ENCODE results near the gene TMEM202.

Gene TMEM202

DNA sequence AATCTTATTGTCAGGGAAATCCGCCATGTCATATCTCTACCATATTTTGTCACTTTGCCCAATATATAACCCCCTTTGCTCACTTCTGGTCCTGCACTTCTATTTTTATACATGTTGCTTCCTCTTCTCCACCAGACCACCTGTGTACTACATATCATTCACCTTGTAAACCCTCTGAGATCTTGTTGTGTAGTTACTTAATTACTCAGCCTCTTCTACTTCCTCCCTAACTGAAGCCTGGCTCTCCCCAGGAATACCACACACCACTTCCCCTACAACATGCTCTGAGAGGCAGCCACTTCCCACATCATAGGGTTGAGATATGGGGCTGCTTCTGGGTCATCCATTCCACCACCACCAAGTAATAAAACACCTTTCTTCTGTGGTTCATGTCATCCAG lies 32.3 kb upstream of the TMEM202 start:
- H3F3A ChIP-seq (ENCODE audit: low read depth), result peaks cover 4% of the 10 kb centered on the region; the same call in 1 of the 2 replicates
- no peak overlapping the region for H2AFZ ChIP-seq (ENCODE audit: low read length)
- H3K79me2 ChIP-seq (ENCODE audit: insufficient read depth, low read length), result no peaks in the 10 kb centered on the region; the same call in 1 of the 2 replicates
- H3K36me3 ChIP-seq (ENCODE audit: insufficient read depth, low read length), result no peaks in the 10 kb centered on the region
- peaks cover 33% of the 10 kb centered on the region for H4K20me1 ChIP-seq (ENCODE audit: insufficient read depth, low read length, poor library complexity, severe bottlenecking)
- no peaks in the 10 kb centered on the region for H3K9me3 ChIP-seq (ENCODE audit: insufficient read depth, low read depth, low read length)
- TF ChIP-seq EZH2phosphoT487 (IDR thresholded peaks at IDR 0.05; ENCODE audit: borderline replicate concordance), result peak; percentile 68
- TF ChIP-seq CTCF (conservative IDR thresholded peaks at IDR 0.05; ENCODE audit: low read length), result no peak
- H3K4me1 ChIP-seq (ENCODE audit: insufficient read depth, low read length, poor library complexity, severe bottlenecking), result peaks cover 11% of the 10 kb centered on the region
- H3K4me3 ChIP-seq (ENCODE audit: low read length, poor library complexity, severe bottlenecking), result no peak overlapping the region
- no peaks in the 10 kb centered on the region for H3K9me2 ChIP-seq (replicated peaks; ENCODE audit: low read depth, low read length)
- H3K9ac ChIP-seq (ENCODE audit: low read depth, low read length, poor library complexity, severe bottlenecking), result no peak overlapping the region
- peaks cover 11% of the 10 kb centered on the region for H3K27me3 ChIP-seq (ENCODE audit: insufficient read depth, low read length, poor library complexity, severe bottlenecking)
- peak overlapping the region; percentile 33 for H3K4me2 ChIP-seq (ENCODE audit: low read depth, low read length, poor library complexity, severe bottlenecking)

DNA sequence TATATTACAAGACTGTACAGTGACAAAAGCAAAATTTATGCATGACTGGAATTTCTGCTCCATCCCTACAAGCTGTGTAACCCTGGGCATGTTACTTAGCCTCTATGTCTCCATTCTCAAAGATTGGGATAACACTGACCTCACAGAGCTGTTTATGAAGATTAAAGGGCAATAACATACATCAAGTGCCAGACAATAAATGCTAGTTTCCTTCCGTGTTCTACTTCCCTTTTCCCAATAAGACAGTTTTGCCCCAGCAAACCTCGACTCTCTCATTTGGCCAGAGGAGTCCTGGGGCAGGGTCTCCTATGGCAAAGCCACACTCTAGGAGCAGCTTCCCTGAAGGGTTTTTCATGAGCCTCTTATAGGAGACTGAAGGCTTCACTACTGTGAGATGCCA lies 29.8 kb upstream of the TMEM202 start:
- H4K20me1 ChIP-seq (ENCODE audit: insufficient read depth, low read length, poor library complexity, severe bottlenecking), result peaks cover 41% of the 10 kb centered on the region
- no peak overlapping the region for H3K9ac ChIP-seq (ENCODE audit: low read depth, low read length, poor library complexity, severe bottlenecking)
- H3F3A ChIP-seq (ENCODE audit: low read depth), result peaks cover 4% of the 10 kb centered on the region; the same call in 1 of the 2 replicates
- TF ChIP-seq CTCF (conservative IDR thresholded peaks at IDR 0.05; ENCODE audit: low read length), result no peak
- no peak for TF ChIP-seq EZH2phosphoT487 (IDR thresholded peaks at IDR 0.05; ENCODE audit: borderline replicate concordance)
- H3K9me3 ChIP-seq (ENCODE audit: insufficient read depth, low read depth, low read length), result no peaks in the 10 kb centered on the region
- H2AFZ ChIP-seq (ENCODE audit: low read length), result no peak overlapping the region
- no peaks in the 10 kb centered on the region for H3K9me2 ChIP-seq (replicated peaks; ENCODE audit: low read depth, low read length)
- no peaks in the 10 kb centered on the region for H3K36me3 ChIP-seq (ENCODE audit: insufficient read depth, low read length)
- no peak overlapping the region for H3K4me3 ChIP-seq (ENCODE audit: low read length, poor library complexity, severe bottlenecking)
- H3K4me2 ChIP-seq (ENCODE audit: low read depth, low read length, poor library complexity, severe bottlenecking), result no peak overlapping the region
- peaks cover 14% of the 10 kb centered on the region for H3K4me1 ChIP-seq (ENCODE audit: insufficient read depth, low read length, poor library complexity, severe bottlenecking)
- peaks cover 5% of the 10 kb centered on the region for H3K27me3 ChIP-seq (ENCODE audit: insufficient read depth, low read length, poor library complexity, severe bottlenecking)
- peaks cover 17% of the 10 kb centered on the region; the same call in 1 of the 2 replicates for H3K79me2 ChIP-seq (ENCODE audit: insufficient read depth, low read length)

DNA sequence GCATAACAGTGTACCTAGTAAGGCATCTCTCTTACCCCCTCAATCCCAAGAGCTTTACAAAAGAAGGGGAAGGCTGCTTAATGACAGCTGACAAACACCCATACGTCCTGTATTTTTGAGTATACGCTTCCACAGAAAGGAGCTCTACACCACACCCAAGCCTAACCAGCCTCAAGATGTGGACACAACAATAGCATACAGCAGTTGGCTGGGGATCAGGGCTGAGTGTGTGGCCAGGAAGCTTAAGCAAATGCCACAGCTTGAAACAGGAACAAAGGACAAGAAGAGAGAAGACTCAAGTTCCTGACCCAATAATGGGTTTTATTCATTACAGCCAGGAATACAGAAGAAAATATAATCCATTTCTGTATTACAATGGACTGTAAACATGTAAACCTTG lies 29.2 kb upstream of the TMEM202 start:
- no peak overlapping the region for H3K9ac ChIP-seq (ENCODE audit: low read depth, low read length, poor library complexity, severe bottlenecking)
- H3K4me1 ChIP-seq (ENCODE audit: insufficient read depth, low read length, poor library complexity, severe bottlenecking), result peaks cover 17% of the 10 kb centered on the region
- no peak overlapping the region for H3K4me2 ChIP-seq (ENCODE audit: low read depth, low read length, poor library complexity, severe bottlenecking)
- H4K20me1 ChIP-seq (ENCODE audit: insufficient read depth, low read length, poor library complexity, severe bottlenecking), result peaks cover 40% of the 10 kb centered on the region
- H3K27me3 ChIP-seq (ENCODE audit: insufficient read depth, low read length, poor library complexity, severe bottlenecking), result peaks cover 5% of the 10 kb centered on the region
- H3K79me2 ChIP-seq (ENCODE audit: insufficient read depth, low read length), result peaks cover 17% of the 10 kb centered on the region; the same call in 1 of the 2 replicates
- TF ChIP-seq EZH2phosphoT487 (IDR thresholded peaks at IDR 0.05; ENCODE audit: borderline replicate concordance), result no peak
- TF ChIP-seq CTCF (conservative IDR thresholded peaks at IDR 0.05; ENCODE audit: low read length), result no peak
- H3K36me3 ChIP-seq (ENCODE audit: insufficient read depth, low read length), result no peaks in the 10 kb centered on the region
- no peaks in the 10 kb centered on the region for H3K9me2 ChIP-seq (replicated peaks; ENCODE audit: low read depth, low read length)
- no peaks in the 10 kb centered on the region for H3K9me3 ChIP-seq (ENCODE audit: insufficient read depth, low read depth, low read length)
- H2AFZ ChIP-seq (ENCODE audit: low read length), result no peak overlapping the region
- no peak overlapping the region for H3K4me3 ChIP-seq (ENCODE audit: low read length, poor library complexity, severe bottlenecking)
- H3F3A ChIP-seq (ENCODE audit: low read depth), result peaks cover 4% of the 10 kb centered on the region; the same call in 1 of the 2 replicates

Measured in Loucy (cell line).